ENCODE data around the gene MAEA.

DNA sequence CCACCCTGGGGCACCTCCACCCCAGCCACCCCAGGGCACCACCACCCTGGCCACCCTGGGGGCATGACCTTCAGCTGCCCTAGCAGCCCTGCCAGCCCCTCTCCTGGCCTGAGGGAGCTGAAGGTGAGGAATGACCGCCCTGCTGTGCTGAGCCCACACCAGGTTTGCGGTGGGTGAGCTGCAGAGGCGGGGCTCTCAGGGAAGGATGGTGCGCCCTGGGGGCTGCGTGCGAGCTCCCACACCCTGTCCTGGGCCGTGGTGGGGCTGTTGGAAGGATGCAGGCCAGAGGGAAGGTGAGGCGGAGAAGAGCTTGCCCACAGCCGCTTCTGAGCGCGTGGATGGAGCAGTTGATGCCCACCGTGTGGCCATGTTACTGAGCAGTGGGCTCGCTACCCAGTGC is 75.1 kb downstream of the MAEA start:
- TF ChIP-seq EZH2 (IDR thresholded peaks at IDR 0.05; ENCODE audit: borderline replicate concordance) (no peak), EZH2phosphoT487 (IDR thresholded peaks at IDR 0.05; ENCODE audit: low read depth, severe bottlenecking, unreplicated experiment) (no peak)
- TF ChIP-seq, protein P1, sequence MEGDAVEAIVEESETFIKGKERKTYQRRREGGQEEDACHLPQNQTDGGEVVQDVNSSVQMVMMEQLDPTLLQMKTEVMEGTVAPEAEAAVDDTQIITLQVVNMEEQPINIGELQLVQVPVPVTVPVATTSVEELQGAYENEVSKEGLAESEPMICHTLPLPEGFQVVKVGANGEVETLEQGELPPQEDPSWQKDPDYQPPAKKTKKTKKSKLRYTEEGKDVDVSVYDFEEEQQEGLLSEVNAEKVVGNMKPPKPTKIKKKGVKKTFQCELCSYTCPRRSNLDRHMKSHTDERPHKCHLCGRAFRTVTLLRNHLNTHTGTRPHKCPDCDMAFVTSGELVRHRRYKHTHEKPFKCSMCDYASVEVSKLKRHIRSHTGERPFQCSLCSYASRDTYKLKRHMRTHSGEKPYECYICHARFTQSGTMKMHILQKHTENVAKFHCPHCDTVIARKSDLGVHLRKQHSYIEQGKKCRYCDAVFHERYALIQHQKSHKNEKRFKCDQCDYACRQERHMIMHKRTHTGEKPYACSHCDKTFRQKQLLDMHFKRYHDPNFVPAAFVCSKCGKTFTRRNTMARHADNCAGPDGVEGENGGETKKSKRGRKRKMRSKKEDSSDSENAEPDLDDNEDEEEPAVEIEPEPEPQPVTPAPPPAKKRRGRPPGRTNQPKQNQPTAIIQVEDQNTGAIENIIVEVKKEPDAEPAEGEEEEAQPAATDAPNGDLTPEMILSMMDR (IDR thresholded peaks at IDR 0.05; ENCODE audit: poor library complexity), result no peak
